Measurements from ENCODE around the gene BTC.

DNA sequence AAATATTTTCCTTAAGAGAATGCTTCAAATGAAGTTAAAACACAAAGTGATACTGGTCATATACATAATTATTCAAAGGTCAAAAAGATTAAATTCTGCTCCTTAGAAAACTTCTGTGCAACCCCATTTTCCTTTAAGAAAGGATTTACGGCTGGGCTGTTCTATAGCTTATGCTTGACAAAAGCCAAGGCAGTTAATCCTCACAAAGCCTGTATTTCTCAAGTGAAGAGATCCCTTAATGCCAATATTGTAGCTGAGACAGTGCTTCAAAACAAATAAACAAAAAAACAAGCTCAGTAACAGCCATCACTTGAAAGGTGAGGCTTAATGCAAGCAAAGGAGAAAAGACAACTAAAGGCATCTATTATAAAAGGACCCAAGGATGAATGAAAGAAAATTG, 42.5 kb downstream of the BTC start:
- TF ChIP-seq, protein P1, sequence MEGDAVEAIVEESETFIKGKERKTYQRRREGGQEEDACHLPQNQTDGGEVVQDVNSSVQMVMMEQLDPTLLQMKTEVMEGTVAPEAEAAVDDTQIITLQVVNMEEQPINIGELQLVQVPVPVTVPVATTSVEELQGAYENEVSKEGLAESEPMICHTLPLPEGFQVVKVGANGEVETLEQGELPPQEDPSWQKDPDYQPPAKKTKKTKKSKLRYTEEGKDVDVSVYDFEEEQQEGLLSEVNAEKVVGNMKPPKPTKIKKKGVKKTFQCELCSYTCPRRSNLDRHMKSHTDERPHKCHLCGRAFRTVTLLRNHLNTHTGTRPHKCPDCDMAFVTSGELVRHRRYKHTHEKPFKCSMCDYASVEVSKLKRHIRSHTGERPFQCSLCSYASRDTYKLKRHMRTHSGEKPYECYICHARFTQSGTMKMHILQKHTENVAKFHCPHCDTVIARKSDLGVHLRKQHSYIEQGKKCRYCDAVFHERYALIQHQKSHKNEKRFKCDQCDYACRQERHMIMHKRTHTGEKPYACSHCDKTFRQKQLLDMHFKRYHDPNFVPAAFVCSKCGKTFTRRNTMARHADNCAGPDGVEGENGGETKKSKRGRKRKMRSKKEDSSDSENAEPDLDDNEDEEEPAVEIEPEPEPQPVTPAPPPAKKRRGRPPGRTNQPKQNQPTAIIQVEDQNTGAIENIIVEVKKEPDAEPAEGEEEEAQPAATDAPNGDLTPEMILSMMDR (optimal IDR thresholded peaks at IDR 0.05 in 1 of 3, IDR thresholded peaks at IDR 0.05 in 1 of 3, conservative IDR thresholded peaks at IDR 0.05 in 1 of 3; ENCODE audit: extremely low read depth in 1 of 3, insufficient read depth in 2 of 3, low read length in 3 of 3): no peak
- TF ChIP-seq EZH2 (IDR thresholded peaks at IDR 0.05; ENCODE audit: low read length): no peak

All from keratinocyte (primary cell).